Measurements from ENCODE around the gene LRCOL1.

The LRCOL1 gene

GRCh38 chr12:132610051-132610759 is at the start of gene LRCOL1:
LRCOL1 (minus strand) TSS chr12:132610582; CDS start chr12:132606251, 4,331 bp downstream.
- DNase-seq: no peak

- no peak for DNase-seq
These were observed 49.7 kb upstream of the LRCOL1 start for GRCh38 chr12:132660052-132660451.

- DNase-seq: no peak
These were observed 48.8 kb upstream of the LRCOL1 start for GRCh38 chr12:132659146-132659545.

GRCh38 chr12:132658149-132658894 is 47.9 kb upstream of the LRCOL1 start:
- DNase-seq: no peak

GRCh38 chr12:132657004-132657727 is 46.8 kb upstream of the LRCOL1 start:
- no peak for DNase-seq

GRCh38 chr12:132653567-132654290 is 43.3 kb upstream of the LRCOL1 start:
- DNase-seq: no peak

GRCh38 chr12:132651444-132652100 is 41.2 kb upstream of the LRCOL1 start:
- DNase-seq: no peak

- DNase-seq: no peak
These were observed 39.0 kb upstream of the LRCOL1 start for GRCh38 chr12:132649226-132649945.

- no peak for DNase-seq
These were observed 38.3 kb upstream of the LRCOL1 start for GRCh38 chr12:132648616-132649225.

- no peak for DNase-seq
These were observed 37.5 kb upstream of the LRCOL1 start for GRCh38 chr12:132647858-132648257.

- no peak for DNase-seq
These were observed 36.5 kb upstream of the LRCOL1 start for GRCh38 chr12:132646850-132647249.

- no peak for DNase-seq
These were observed 32.8 kb upstream of the LRCOL1 start for GRCh38 chr12:132642846-132643835.

- no peak for DNase-seq
These were observed 31.6 kb upstream of the LRCOL1 start for GRCh38 chr12:132641811-132642650.

GRCh38 chr12:132640936-132641335 is 30.6 kb upstream of the LRCOL1 start:
- no peak for DNase-seq

- no peak for DNase-seq
These were observed 29.7 kb upstream of the LRCOL1 start for GRCh38 chr12:132639956-132640520.

- DNase-seq: no peak
These were observed 28.4 kb upstream of the LRCOL1 start for GRCh38 chr12:132638541-132639408.

- DNase-seq: no peak
These were observed 27.4 kb upstream of the LRCOL1 start for GRCh38 chr12:132637811-132638210.
